HEK293 (cell line): ENCODE data around the gene MESP2.

ENCODE experiments used
- TRIM28 ChIP-seq: IDR thresholded peaks from 2 replicates; pipeline ENCODE4 v1.6.1; 2011; ENCODE audit warnings: low read length, control low read depth, borderline replicate concordance
- ZBTB7A ChIP-seq: fragments of 450-650 bp; formaldehyde crosslinking; IDR thresholded peaks from 2 replicates; pipeline ENCODE4 v1.5.1; 2016; ENCODE audit warnings: low read depth, missing biosample characterization, missing genetic modification characterization
- ZNF184 ChIP-seq: fragments of 450-650 bp; IDR thresholded peaks from 2 replicates; pipeline ENCODE4 v1.5.1; 2018; ENCODE audit warnings: missing biosample characterization, mild to moderate bottlenecking, missing genetic modification characterization
- ZNF274 ChIP-seq, 2 experiments: fragments of 200-500 bp in 1 of 2; fragments of 450-650 bp in 1 of 2; sonication (Bioruptor generic) in 1 of 2; formaldehyde crosslinking in 1 of 2; IDR thresholded peaks; 2 replicates each; pipeline versions ENCODE4 v1.5.1 to v1.6.1; 2014 to 2016; ENCODE audit warnings: borderline replicate concordance in 1 of 2, inconsistent platforms in 1 of 2, low read length in 1 of 2, missing biosample characterization in 1 of 2, missing genetic modification characterization in 1 of 2
- ZNF350 ChIP-seq: fragments of 450-650 bp; formaldehyde crosslinking; IDR thresholded peaks from 2 replicates; pipeline ENCODE4 v1.5.0; 2017; ENCODE audit warnings: missing biosample characterization, mild to moderate bottlenecking, missing genetic modification characterization
- ZNF423 ChIP-seq: fragments of 450-650 bp; formaldehyde crosslinking; IDR thresholded peaks from 2 replicates; pipeline ENCODE4 v1.5.1; 2016; ENCODE audit warnings: missing biosample characterization, missing genetic modification characterization
- ZNF48 ChIP-seq: fragments of 450-650 bp; formaldehyde crosslinking; IDR thresholded peaks from 2 replicates; pipeline ENCODE4 v1.5.1; 2016; ENCODE audit warnings: missing biosample characterization, missing genetic modification characterization
- ZNF549 ChIP-seq: fragments of 450-650 bp; IDR thresholded peaks from 2 replicates; pipeline ENCODE4 v1.5.1; 2018; ENCODE audit warnings: missing biosample characterization, missing genetic modification characterization, mild to moderate bottlenecking, inconsistent platforms, moderate library complexity
- ZNF600 ChIP-seq: fragments of 450-650 bp; formaldehyde crosslinking; IDR thresholded peaks from 2 replicates; pipeline ENCODE4 v1.5.1; 2016; ENCODE audit warnings: missing biosample characterization, missing genetic modification characterization
- ZSCAN30 ChIP-seq: fragments of 450-650 bp; IDR thresholded peaks from 2 replicates; pipeline ENCODE4 v1.5.1; 2018; ENCODE audit warnings: missing biosample characterization, mild to moderate bottlenecking, missing genetic modification characterization, moderate library complexity
- TF ChIP-seq, protein P1 (sequence below): fragments of 450-650 bp; formaldehyde crosslinking; IDR thresholded peaks from 2 replicates; pipeline ENCODE4 v1.5.1; 2016; ENCODE audit warnings: missing biosample characterization, missing genetic modification characterization
- TF ChIP-seq, protein P2 (sequence below): sonication (generic); formaldehyde crosslinking; IDR thresholded peaks from 2 replicates; pipeline ENCODE4 v1.8.1; 2022; ENCODE audit warnings: mild to moderate bottlenecking, moderate library complexity, missing genetic modification reagents
- TF ChIP-seq, protein P3 (sequence below): fragments of 450-650 bp; formaldehyde crosslinking; IDR thresholded peaks from 2 replicates; pipeline ENCODE4 v1.5.1; 2017; ENCODE audit warnings: missing biosample characterization, mild to moderate bottlenecking, missing genetic modification characterization, moderate library complexity

DNA sequence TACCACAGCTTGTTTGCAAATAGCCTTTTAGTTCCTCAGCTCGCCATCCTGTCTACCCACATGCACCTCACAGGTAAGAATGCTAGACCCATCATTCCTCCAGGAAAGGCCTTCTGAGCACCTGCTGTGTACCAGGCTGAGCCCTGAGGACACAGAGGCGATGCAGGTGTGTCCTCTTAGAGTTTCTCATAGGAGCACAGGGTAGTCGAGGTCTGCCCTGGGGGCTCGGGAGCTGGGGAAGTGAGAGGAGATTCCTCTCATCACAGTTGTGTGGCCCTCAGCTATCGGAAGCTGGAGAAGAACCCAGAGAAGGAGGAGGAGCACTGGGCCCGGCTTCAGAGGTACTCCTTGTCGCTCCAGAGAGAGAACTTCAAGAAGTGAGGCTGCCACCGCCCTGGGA lies 33.1 kb upstream of the MESP2 start:
- no peak for TF ChIP-seq ZNF48 (tag by site-specific recombination)
- TF ChIP-seq, protein P1, sequence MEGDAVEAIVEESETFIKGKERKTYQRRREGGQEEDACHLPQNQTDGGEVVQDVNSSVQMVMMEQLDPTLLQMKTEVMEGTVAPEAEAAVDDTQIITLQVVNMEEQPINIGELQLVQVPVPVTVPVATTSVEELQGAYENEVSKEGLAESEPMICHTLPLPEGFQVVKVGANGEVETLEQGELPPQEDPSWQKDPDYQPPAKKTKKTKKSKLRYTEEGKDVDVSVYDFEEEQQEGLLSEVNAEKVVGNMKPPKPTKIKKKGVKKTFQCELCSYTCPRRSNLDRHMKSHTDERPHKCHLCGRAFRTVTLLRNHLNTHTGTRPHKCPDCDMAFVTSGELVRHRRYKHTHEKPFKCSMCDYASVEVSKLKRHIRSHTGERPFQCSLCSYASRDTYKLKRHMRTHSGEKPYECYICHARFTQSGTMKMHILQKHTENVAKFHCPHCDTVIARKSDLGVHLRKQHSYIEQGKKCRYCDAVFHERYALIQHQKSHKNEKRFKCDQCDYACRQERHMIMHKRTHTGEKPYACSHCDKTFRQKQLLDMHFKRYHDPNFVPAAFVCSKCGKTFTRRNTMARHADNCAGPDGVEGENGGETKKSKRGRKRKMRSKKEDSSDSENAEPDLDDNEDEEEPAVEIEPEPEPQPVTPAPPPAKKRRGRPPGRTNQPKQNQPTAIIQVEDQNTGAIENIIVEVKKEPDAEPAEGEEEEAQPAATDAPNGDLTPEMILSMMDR, result no peak
- no peak for TF ChIP-seq ZBTB7A (tag by site-specific recombination)
- TF ChIP-seq, protein P2, sequence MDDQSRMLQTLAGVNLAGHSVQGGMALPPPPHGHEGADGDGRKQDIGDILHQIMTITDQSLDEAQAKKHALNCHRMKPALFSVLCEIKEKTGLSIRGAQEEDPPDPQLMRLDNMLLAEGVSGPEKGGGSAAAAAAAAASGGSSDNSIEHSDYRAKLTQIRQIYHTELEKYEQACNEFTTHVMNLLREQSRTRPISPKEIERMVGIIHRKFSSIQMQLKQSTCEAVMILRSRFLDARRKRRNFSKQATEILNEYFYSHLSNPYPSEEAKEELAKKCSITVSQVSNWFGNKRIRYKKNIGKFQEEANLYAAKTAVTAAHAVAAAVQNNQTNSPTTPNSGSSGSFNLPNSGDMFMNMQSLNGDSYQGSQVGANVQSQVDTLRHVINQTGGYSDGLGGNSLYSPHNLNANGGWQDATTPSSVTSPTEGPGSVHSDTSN (CRISPR knock-in tag), result no peak
- TF ChIP-seq ZNF350 (tag by site-specific recombination), result no peak
- no peak for TF ChIP-seq ZNF184
- no peak for TF ChIP-seq ZNF549
- no peak for TF ChIP-seq ZNF423
- TF ChIP-seq ZSCAN30 (tag by site-specific recombination), result no peak
- no peak for TF ChIP-seq ZNF600 (tag by site-specific recombination)
- TF ChIP-seq TRIM28, result no peak
- TF ChIP-seq, protein P3, sequence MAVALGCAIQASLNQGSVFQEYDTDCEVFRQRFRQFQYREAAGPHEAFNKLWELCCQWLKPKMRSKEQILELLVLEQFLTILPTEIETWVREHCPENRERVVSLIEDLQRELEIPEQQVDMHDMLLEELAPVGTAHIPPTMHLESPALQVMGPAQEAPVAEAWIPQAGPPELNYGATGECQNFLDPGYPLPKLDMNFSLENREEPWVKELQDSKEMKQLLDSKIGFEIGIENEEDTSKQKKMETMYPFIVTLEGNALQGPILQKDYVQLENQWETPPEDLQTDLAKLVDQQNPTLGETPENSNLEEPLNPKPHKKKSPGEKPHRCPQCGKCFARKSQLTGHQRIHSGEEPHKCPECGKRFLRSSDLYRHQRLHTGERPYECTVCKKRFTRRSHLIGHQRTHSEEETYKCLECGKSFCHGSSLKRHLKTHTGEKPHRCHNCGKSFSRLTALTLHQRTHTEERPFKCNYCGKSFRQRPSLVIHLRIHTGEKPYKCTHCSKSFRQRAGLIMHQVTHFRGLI, result no peak
- no peak for TF ChIP-seq ZNF274 (IDR thresholded peaks at IDR 0.05; ENCODE audit: low read length)
- no peak for TF ChIP-seq ZNF274 (tag by site-specific recombination; IDR thresholded peaks at IDR 0.05; ENCODE audit: borderline replicate concordance)
